GM18526 (cell line): ENCODE results near the gene SLC25A13.

Experiments used
- POLR2A ChIP-seq: IDR thresholded peaks from 3 replicates; pipeline ENCODE4 v1.6.1; 2011; ENCODE audit not compliant: insufficient read length; ENCODE audit errors: extremely low read depth

Gene SLC25A13

DNA sequence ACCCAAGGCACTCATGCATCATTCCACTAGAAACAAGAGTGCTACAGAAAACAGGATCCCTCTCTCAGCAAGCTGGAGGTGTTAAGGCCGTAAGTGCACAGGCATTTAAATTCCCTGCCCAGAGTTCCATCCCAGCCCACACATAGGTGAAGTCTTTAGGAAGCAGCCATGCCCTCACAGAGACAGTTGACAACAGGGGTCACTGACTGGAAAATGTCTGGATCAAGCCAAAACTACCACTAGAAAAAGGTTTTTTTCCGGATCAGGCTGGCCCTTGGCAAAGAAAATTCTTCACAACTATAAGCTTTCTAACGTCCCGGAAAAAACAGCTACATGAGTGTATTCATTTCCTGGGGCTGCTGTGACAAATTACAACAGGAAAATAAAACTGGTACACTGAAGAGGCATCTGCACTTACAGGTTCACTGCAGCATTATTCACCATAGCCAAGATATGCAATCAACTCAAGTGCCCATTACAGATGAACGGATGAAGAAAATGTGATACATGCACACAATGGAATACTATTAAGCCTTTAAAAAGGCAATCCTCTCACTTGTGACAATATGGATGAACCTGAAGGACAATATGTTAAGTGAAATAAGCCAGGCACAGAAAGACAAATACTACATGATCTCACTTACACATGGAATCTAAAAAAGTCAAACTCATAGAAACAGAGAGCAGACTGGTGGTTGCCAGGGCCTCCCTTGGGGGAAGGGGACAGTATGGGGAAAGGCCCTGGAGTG lies 52.5 kb downstream of the SLC25A13 start:
- no peak for TF ChIP-seq POLR2A

DNA sequence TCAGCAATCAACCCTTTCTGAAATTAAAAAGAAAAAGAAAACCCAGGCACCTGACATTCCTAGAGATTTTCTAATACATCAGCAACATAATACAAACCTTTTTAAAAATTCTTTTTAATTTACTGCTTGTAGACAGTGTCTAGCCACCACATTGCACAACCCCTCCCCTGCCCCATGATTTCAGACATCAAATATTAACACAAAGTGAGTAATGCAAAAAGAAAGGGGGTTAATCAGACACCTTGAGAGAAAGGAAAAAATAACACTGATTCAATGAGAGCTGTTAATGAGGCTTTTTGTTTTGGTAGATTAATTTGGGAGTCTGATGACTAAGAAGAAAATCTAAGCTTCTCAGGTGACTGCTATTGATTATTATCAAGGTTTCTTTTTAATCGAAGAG lies 55.3 kb downstream of the SLC25A13 start:
- TF ChIP-seq POLR2A = no peak

DNA sequence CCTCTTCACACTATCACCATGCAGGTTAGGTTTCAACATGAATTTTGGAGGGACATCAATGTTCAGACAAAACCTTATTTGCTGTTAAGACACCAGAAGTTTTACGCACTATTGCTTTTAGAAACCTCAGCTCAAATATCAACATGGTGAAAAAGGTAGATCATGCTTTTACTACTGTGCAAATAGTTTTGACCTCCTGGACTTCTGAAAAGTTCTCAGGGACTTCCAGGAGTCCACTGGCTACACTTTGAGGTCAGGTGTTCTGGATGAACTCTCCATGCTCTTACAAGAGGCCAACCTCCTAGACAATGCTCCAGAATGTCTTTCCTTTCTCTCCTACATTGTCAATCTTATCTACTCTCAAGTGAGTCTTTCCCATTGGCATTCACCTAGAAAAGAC lies 55.9 kb downstream of the SLC25A13 start:
- TF ChIP-seq POLR2A = no peak

DNA sequence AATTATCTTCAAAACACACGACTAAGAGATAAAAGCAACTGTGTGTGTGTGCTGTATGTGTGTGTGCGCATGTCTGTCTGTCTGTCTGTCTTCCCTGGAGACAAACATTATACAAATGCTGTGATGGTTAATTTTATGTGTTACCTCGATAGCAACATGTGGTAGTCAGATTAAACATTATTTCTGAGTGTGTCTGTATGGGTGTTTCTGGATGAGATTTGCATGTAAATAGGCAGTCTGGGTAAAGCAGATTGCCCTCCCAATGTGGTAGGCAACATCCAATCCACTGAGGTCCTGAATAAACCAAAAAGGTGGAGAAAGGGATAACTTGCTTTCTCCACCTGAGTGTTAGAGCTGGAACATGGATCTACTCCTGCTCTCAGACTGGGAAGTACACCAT lies 67.9 kb downstream of the SLC25A13 start:
- TF ChIP-seq POLR2A = no peak

DNA sequence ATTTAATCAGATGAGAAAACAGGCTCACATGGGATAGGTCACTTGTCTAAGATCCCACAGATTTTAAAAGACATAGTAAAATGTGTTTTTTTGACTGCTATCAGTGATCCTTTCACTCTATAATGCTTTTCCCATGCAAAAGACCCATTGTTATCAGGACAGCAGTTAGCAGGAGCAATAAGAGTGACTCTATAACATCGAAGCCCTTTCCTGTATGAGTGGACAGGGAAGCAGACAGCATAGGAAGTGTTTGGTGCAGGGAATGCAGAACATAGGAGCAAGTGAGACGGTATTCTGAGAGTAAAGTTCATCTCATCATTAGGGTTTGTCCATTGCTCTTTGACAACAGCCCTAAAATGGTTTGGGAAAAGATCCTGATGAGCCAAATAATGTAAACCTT lies 68.5 kb downstream of the SLC25A13 start:
- no peak for TF ChIP-seq POLR2A

DNA sequence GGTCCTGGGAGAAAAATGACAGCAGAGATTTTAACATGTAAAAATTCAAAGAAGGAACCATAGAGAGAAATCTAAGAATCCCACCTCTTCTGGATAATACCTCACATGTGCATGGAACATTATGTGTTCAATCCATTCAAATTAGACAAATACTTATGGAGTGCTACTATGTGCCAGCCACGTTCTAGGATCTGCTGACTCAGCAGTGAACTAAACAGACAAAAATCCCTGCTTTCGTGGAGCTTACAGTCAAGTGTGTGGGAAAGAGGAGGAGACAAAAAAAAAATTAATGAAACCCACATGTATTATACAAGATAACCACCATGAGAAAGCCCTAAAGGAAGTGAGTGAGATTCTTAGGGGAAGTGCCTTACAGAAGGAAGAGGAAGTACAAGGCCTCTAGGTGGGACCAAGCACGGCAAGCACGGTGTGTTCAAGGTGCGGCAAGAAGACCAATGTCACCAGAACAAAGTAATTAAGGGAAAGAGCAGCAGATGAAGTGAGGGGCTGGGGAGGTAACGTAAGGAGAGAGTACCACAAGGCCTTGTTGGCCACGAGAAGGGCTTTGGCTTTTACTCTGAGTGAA lies 71.0 kb downstream of the SLC25A13 start:
- no peak for TF ChIP-seq POLR2A

DNA sequence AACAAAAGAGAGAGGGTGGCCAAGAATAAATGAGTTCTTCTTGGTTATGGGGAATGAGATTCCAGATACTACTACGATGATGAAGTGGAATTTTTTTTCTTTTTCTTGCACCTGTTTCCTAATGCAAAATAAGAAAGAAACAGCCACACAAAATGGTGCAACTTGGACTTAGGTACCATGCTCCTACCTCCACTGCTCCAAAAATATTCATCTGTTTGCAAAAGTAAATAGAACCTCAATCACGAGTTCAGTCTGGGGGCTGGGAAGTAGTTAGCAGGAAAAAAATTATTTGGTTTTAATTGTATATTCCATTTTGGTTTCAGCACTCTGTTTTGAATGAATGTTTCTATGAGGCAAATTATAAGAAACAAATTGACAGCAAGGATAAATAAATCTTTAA lies 73.5 kb downstream of the SLC25A13 start:
- no peak for TF ChIP-seq POLR2A

DNA sequence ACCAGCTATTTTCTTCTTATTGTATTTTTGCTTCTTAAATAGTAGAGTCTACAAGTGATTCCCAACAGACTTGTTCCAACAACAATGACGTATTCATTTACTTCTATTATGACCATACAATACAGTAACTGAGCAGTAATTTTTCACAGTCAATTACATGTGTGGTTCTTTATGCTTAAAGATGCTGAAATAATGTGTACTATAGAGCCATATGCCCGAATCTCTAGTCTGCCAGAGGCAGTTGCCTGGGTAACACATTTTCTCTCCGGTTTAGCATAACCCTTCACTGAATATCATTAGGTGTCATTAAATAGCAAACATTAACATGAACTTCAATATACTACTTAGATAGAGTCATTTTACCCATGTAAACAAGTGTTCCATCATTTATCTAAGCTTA lies 75.0 kb downstream of the SLC25A13 start:
- no peak for TF ChIP-seq POLR2A

DNA sequence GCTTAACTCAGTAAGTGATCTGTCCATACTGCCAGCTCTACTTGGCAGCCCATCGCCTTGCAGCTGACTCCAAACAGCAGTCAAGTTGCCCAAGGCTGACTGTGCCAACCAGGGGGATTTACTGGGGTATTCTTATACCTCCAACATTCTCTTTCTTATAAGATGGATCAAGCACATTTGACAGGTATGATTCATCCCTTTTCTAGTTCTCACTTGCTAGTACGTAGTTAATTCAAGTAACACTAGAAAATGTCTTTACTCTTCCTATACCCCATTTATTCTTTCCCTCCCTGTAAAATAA lies 77.0 kb downstream of the SLC25A13 start:
- TF ChIP-seq POLR2A = no peak

DNA sequence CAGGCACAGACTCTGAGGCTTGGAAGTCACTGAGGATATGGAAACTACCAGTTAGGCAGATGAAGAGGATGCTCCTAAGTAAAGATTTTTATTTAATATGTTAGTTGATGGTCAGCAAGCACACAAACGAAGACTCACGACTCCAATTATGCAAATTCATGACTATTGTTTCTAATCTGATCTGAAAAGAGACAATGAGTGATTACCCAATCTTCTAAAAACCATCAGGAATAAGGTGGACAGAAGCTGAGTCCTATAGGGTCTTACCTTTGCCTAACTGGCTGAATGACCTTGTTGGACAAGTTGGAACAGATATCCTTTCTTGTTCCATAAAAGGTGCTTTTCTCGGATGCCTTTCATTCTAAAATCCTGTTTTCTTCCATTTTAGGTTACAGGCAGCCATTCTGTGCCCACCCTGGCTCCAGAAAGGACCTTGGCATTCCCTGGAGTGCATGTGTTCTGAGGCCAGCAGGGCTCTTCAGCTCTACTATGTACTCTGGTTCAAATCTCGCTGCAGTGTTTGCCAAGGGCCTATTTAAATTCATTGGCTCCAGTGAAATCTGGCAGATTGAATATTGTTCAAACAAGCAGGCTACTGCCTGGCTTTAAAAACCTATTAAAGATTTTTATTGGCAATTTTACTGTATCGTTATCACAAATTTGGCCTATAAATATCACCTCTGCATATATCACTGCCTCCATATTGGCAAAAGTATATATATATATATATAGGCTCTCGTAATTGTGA lies 77.5 kb downstream of the SLC25A13 start:
- no peak for TF ChIP-seq POLR2A

DNA sequence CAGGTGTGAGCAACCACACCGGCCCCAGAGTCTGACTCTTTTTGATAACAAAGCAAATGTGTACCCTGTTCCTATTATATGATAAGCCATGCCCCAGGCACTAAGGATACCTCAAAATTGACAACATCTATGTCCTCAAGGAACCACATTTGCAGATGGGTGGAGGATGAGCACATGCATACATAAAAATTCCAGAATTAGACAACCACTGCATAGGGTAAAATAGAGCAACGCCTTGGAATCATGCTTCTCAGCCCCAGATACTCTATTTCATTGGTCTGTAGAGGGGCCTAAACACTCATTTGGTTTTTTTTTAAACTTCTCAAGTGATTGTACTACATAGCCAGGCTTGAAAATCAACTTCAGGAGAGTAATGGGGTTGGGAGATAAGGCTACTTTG lies 78.7 kb downstream of the SLC25A13 start:
- TF ChIP-seq POLR2A = no peak

DNA sequence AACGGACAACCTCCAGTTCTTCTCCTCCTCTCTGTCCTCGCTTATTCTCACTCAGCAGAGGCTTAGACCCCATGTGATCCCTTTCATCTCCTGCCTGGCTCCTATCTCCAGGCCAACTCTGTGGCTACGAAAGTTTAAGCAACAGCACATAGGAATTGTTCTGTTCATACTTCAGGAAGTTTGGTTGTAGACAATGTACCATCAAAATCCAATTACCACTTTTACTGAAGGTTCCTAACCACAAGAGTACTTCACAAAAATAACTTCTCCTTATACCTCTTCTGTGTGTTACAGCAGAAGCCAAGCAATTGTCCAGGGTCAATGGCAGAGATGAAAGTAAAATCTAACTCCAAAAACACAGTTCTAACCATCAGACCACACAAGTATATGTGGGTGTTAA lies 80.0 kb downstream of the SLC25A13 start:
- TF ChIP-seq POLR2A = no peak

DNA sequence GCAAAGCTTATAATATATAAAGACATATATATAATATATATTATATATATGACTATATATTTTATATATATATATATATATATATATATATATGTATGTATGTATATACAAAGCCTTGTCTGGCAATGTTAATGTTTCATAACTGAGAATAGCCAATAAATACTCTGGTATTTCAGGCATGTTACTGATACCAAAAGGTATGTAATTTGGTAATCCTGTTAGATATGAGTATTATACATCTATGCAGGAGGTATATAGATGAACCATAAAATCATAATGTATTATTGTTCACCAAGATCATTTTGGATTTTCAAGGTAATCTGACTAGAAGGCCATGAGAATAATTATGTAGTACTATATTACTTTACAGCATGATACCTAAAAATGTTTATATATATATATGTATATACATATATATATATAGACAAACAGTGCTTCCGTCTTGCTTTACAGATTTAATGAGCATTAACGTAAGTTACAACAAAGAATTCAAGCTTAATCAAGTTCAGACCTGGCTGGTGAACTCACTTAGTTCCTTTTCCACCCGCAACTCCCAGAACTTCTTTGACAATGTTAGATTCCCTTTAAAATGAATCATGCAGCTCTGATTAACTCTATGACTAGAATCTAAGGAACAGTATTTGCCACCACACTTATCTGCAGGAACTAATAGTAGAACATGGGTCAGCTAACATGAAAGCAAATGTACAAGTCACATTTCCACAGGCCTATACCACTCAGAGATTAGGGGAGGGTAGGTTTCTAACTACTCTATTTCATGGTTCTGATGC lies 82.7 kb downstream of the SLC25A13 start:
- no peak for TF ChIP-seq POLR2A

DNA sequence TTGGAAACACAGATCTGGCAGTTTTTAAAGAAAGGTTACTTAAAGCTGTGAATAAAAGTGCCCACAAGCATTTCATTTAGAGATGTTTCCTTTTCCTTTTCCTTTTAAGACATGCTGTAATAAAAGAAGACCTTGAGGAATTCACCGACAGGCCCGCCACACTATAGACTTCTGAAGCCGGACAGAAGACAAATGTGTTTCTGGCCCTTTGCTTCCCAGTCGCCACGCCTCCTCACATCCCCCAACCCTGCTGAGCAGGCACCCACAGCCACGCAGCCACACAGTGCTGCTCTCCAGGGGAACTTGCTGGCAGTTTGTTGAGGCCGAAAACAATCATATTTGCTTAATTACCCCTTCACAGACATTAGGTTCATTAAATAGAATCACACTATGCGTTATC lies 83.4 kb downstream of the SLC25A13 start:
- TF ChIP-seq POLR2A = no peak

DNA sequence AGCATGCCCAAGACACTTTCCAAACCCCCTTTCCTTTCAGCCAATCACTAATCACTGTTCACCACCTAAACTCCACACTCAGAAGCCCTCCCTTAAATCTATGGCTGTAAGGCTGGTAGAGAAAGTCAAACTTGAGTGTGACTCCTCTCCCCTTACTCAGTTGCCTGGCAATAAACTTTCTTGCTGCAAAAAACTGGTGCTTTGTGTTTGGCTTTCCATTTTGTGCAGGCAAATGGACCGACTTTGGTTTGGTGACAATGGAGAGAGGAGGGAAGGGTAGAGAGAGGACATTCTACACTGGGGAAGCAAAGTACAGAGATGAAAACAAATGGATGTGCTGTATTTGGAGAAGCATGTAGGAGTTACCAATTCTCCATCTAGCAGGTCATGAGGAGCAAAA lies 84.9 kb downstream of the SLC25A13 start:
- no peak for TF ChIP-seq POLR2A
